NCI-H2171 (cell line): Measurements from ENCODE around the gene VWA7.

Source experiments
- DNase-seq: peaks from one replicate; lab custom pipeline; 2025; lab: John Stamatoyannopoulos, UW

VWA7 gene

GRCh38 chr6:31758281-31758680 lies 18.8 kb downstream of the VWA7 start:
- DNase-seq, result no peak

- DNase-seq, result no peak
Observed at GRCh38 chr6:31752739-31753319, 24.3 kb downstream of the VWA7 start.

GRCh38 chr6:31750411-31751022 lies 26.6 kb downstream of the VWA7 start:
- no peak for DNase-seq

GRCh38 chr6:31749301-31750036 lies 27.7 kb downstream of the VWA7 start:
- no peak for DNase-seq

- no peak for DNase-seq
Observed at GRCh38 chr6:31744422-31744821, 32.7 kb downstream of the VWA7 start.

GRCh38 chr6:31742894-31743293 lies 34.2 kb downstream of the VWA7 start:
- no peak for DNase-seq

- DNase-seq, result no peak
Observed at GRCh38 chr6:31741815-31742214, 35.3 kb downstream of the VWA7 start.

- no peak for DNase-seq
Observed at GRCh38 chr6:31740397-31741223, 36.5 kb downstream of the VWA7 start.

- peak; percentile 99 for DNase-seq
Observed at GRCh38 chr6:31739639-31740396, 37.3 kb downstream of the VWA7 start, which contains the start of gene MSH5. Gene MSH5, plus strand, starts transcription at chr6:31740005. Its CDS starts 462 bp downstream, at chr6:31740467.

GRCh38 chr6:31737991-31738979 lies 38.8 kb downstream of the VWA7 start:
- DNase-seq, result no peak

GRCh38 chr6:31737315-31737990 lies 39.7 kb downstream of the VWA7 start:
- no peak for DNase-seq

- no peak for DNase-seq
Observed at GRCh38 chr6:31736768-31737314, 40.3 kb downstream of the VWA7 start.

- DNase-seq, result peak; percentile 69
Observed at GRCh38 chr6:31736021-31736767, 40.9 kb downstream of the VWA7 start, which contains the start of gene CLIC1. Gene CLIC1, minus strand, starts transcription at chr6:31736530. Its CDS starts 230 bp downstream, at chr6:31736300.

GRCh38 chr6:31734821-31735406 lies 42.2 kb downstream of the VWA7 start:
- DNase-seq, result no peak

GRCh38 chr6:31734247-31734820 lies 42.8 kb downstream of the VWA7 start:
- no peak for DNase-seq

- DNase-seq, result no peak
Observed at GRCh38 chr6:31733734-31734133, 43.4 kb downstream of the VWA7 start.

- no peak for DNase-seq
Observed at GRCh38 chr6:31732029-31732428, 45.1 kb downstream of the VWA7 start.

GRCh38 chr6:31730631-31731086 lies 46.5 kb downstream of the VWA7 start:
- no peak for DNase-seq
